ENCODE results near the gene SLC7A9. TPM values are rescaled to one million over a fixed set of nuclear protein-coding genes. Genes with fewer than 3 reads are reported as not detected.

The SLC7A9 gene
- total RNA-seq, 3 donors from 2014 or later (not counting 1 experiment from before 2014, with no cell fraction given) = 0.75 to 0.80 TPM; not detected in 1

- no peaks in the 10 kb centered on the region for H3K4me1 ChIP-seq (ENCODE audit: control insufficient read depth, insufficient read depth, low read length)
- no peak overlapping the region for H3K4me3 Mint-ChIP-seq
- DNase-seq = no peak
- H3K9me3 ChIP-seq (ENCODE audit: control insufficient read depth, insufficient read depth, low read length) = no peaks in the 10 kb centered on the region
- intact Hi-C loops (cut with micrococcal nuclease) = no loop called here
- ATAC-seq = no peak
- no peak for TF ChIP-seq CTCF (IDR thresholded peaks at IDR 0.05)
- H3K4me3 ChIP-seq (ENCODE audit: low read length) = no peak overlapping the region
- H3K27ac ChIP-seq (ENCODE audit: low read length) = no peak overlapping the region
- H3K36me3 Mint-ChIP-seq = no peaks in the 10 kb centered on the region
- H3K27me3 Mint-ChIP-seq (ENCODE audit: low read depth in 2 of 2) = no peaks in the 10 kb centered on the region
- H3K36me3 ChIP-seq (ENCODE audit: control insufficient read depth, insufficient read depth, low read length) = peaks cover 3% of the 10 kb centered on the region
- WGBS (ENCODE audit: insufficient coverage) = 94% methylated on average over 12 of the region's 12 CpGs
- H3K27ac Mint-ChIP-seq = no peak overlapping the region
- H3K9me3 Mint-ChIP-seq = no peaks in the 10 kb centered on the region
- no peaks in the 10 kb centered on the region for H3K27me3 ChIP-seq (ENCODE audit: control insufficient read depth, insufficient read depth, low read length)
- no peaks in the 10 kb centered on the region for H3K4me1 Mint-ChIP-seq
These were observed 12.2 kb upstream of the SLC7A9 start for GRCh38 chr19:32881766-32882165.

- no peak for DNase-seq
- Histone ChIP-seq H3K27me3 (ENCODE audit: control insufficient read depth, insufficient read depth, low read length) (no peaks in the 10 kb centered on the region), H3K4me1 (ENCODE audit: control insufficient read depth, insufficient read depth, low read length) (no peaks in the 10 kb centered on the region), H3K27ac (ENCODE audit: low read length) (no peak overlapping the region), H3K9me3 (ENCODE audit: control insufficient read depth, insufficient read depth, low read length) (no peaks in the 10 kb centered on the region), H3K36me3 (ENCODE audit: control insufficient read depth, insufficient read depth, low read length) (peaks cover 3% of the 10 kb centered on the region), H3K4me3 (ENCODE audit: low read length) (no peak overlapping the region)
- H3K4me3 Mint-ChIP-seq = no peak overlapping the region
- intact Hi-C loops (cut with micrococcal nuclease) = no loop called here
- no peaks in the 10 kb centered on the region for H3K36me3 Mint-ChIP-seq
- no peaks in the 10 kb centered on the region for H3K9me3 Mint-ChIP-seq
- peaks cover 0 to 4% of the 10 kb centered on the region in 2 donors for H3K4me1 Mint-ChIP-seq
- 94% methylated on average over 2 of the region's 2 CpGs for WGBS (ENCODE audit: insufficient coverage)
- no peak overlapping the region for H3K27ac Mint-ChIP-seq
- ATAC-seq = no peak
- no peaks in the 10 kb centered on the region for H3K27me3 Mint-ChIP-seq (ENCODE audit: low read depth in 2 of 2)
- TF ChIP-seq CTCF (IDR thresholded peaks at IDR 0.05) = no peak
These were observed 11.1 kb upstream of the SLC7A9 start for GRCh38 chr19:32880622-32881021.

GRCh38 chr19:32879741-32880140 lies 10.2 kb upstream of the SLC7A9 start:
- no peaks in the 10 kb centered on the region for H3K27me3 Mint-ChIP-seq (ENCODE audit: low read depth in 2 of 2)
- H3K9me3 Mint-ChIP-seq = no peaks in the 10 kb centered on the region
- 95% methylated on average over 8 of the region's 8 CpGs for WGBS (ENCODE audit: insufficient coverage)
- TF ChIP-seq CTCF (IDR thresholded peaks at IDR 0.05) = no peak
- no peak for ATAC-seq
- H3K27ac ChIP-seq (ENCODE audit: low read length) = no peak overlapping the region
- peaks cover 0 to 4% of the 10 kb centered on the region in 2 donors for H3K4me1 Mint-ChIP-seq
- DNase-seq = no peak
- no peaks in the 10 kb centered on the region for H3K36me3 Mint-ChIP-seq
- no peak overlapping the region for H3K27ac Mint-ChIP-seq
- no peaks in the 10 kb centered on the region for H3K27me3 ChIP-seq (ENCODE audit: control insufficient read depth, insufficient read depth, low read length)
- peaks cover 3% of the 10 kb centered on the region for H3K36me3 ChIP-seq (ENCODE audit: control insufficient read depth, insufficient read depth, low read length)
- no peak overlapping the region for H3K4me3 Mint-ChIP-seq
- H3K4me3 ChIP-seq (ENCODE audit: low read length) = no peak overlapping the region
- H3K9me3 ChIP-seq (ENCODE audit: control insufficient read depth, insufficient read depth, low read length) = no peaks in the 10 kb centered on the region
- no peaks in the 10 kb centered on the region for H3K4me1 ChIP-seq (ENCODE audit: control insufficient read depth, insufficient read depth, low read length)
- intact Hi-C loops (cut with micrococcal nuclease) = no loop called here

GRCh38 chr19:32878988-32879387 lies 9.4 kb upstream of the SLC7A9 start:
- no peak overlapping the region for H3K4me3 Mint-ChIP-seq
- H3K27ac ChIP-seq (ENCODE audit: low read length) = no peak overlapping the region
- H3K4me3 ChIP-seq (ENCODE audit: low read length) = no peak overlapping the region
- H3K9me3 Mint-ChIP-seq = no peaks in the 10 kb centered on the region
- H3K36me3 Mint-ChIP-seq = no peaks in the 10 kb centered on the region
- H3K27me3 ChIP-seq (ENCODE audit: control insufficient read depth, insufficient read depth, low read length) = no peaks in the 10 kb centered on the region
- ATAC-seq = no peak
- peaks cover 3% of the 10 kb centered on the region for H3K36me3 ChIP-seq (ENCODE audit: control insufficient read depth, insufficient read depth, low read length)
- DNase-seq = no peak
- H3K27me3 Mint-ChIP-seq (ENCODE audit: low read depth in 2 of 2) = no peaks in the 10 kb centered on the region
- H3K4me1 Mint-ChIP-seq = peaks cover 0 to 4% of the 10 kb centered on the region in 2 donors
- intact Hi-C loops (cut with micrococcal nuclease) = no loop called here
- no peaks in the 10 kb centered on the region for H3K9me3 ChIP-seq (ENCODE audit: control insufficient read depth, insufficient read depth, low read length)
- no peak overlapping the region for H3K27ac Mint-ChIP-seq
- 98% methylated on average over 12 of the region's 12 CpGs for WGBS (ENCODE audit: insufficient coverage)
- H3K4me1 ChIP-seq (ENCODE audit: control insufficient read depth, insufficient read depth, low read length) = no peaks in the 10 kb centered on the region
- no peak for TF ChIP-seq CTCF (IDR thresholded peaks at IDR 0.05)
